CD4-positive, alpha-beta memory T cell (primary cell): Measurements from ENCODE around the gene UBL7. TPM values are rescaled to one million over a fixed set of nuclear protein-coding genes. Genes with fewer than 3 reads are reported as not detected.

Experiments used
- CTCF ChIA-PET: fragments of 350-600 bp; sonication (Branson Sonifier 250); formaldehyde crosslinking; loops from one replicate; lab custom pipeline; 2021; ENCODE audit warnings: inconsistent platforms; ENCODE audit not compliant: partially characterized antibody; lab: Charles Lee
- POLR2A ChIA-PET: fragments of 350-600 bp; sonication (Branson Sonifier 250); formaldehyde crosslinking; loops from one replicate; lab custom pipeline; 2021; ENCODE audit not compliant: partially characterized antibody; lab: Charles Lee
- DNase-seq, 5 donors: peaks; one replicate each; pipeline versions ENCODE4 v3.0.0 to v3.0.0-alpha.2; 2020 to 2022; ENCODE audit warnings: mixed read lengths in 1 of 5
- H3K27ac ChIP-seq: one replicate; pipeline ENCODE4 v1.7.0; 2013; ENCODE audit warnings: low read depth, low read length
- H3K27me3 ChIP-seq: 2 replicates; pipeline ENCODE4 v1.7.0; 2013; ENCODE audit warnings: mild to moderate bottlenecking, low read length, moderate library complexity; ENCODE audit not compliant: insufficient read depth
- H3K36me3 ChIP-seq: 2 replicates; pipeline ENCODE4 v1.7.0; 2013; ENCODE audit warnings: mild to moderate bottlenecking, low read length, moderate library complexity; ENCODE audit not compliant: insufficient read depth
- H3K4me1 ChIP-seq: 2 replicates; pipeline ENCODE4 v1.7.0; 2013; ENCODE audit warnings: mild to moderate bottlenecking, low read length, moderate library complexity; ENCODE audit not compliant: insufficient read depth
- H3K4me3 ChIP-seq, 2 donors: one replicate each; pipeline ENCODE4 v1.7.0; 2013; ENCODE audit warnings: low read length in 2 of 2, mild to moderate bottlenecking in 1 of 2
- H3K9me3 ChIP-seq, 2 donors: one replicate each; pipeline ENCODE4 v1.7.0; 2013; ENCODE audit warnings: low read length in 2 of 2, control low read depth in 1 of 2; ENCODE audit not compliant: control insufficient read depth in 1 of 2
- H3K27ac Mint-ChIP-seq, 7 donors: one replicate each; pipeline ENCODE4 v1.8.0; 2020 to 2021; ENCODE audit warnings: mixed read lengths in 7 of 7, mild to moderate bottlenecking in 6 of 7, inconsistent platforms in 3 of 7, moderate library complexity in 3 of 7
- H3K27me3 Mint-ChIP-seq, 2 donors: one replicate each; pipeline ENCODE4 v1.8.0; 2020 to 2021; ENCODE audit warnings: mixed read lengths in 2 of 2
- H3K36me3 Mint-ChIP-seq, 2 donors: one replicate each; pipeline ENCODE4 v1.8.0; 2020 to 2021; ENCODE audit warnings: mixed read lengths in 2 of 2, inconsistent platforms in 1 of 2, mild to moderate bottlenecking in 1 of 2
- H3K4me1 Mint-ChIP-seq, 4 donors: one replicate each; pipeline ENCODE4 v1.8.0; 2020 to 2021; ENCODE audit warnings: mixed read lengths in 4 of 4, mild to moderate bottlenecking in 1 of 4
- H3K4me3 Mint-ChIP-seq, 8 donors: one replicate each; pipeline ENCODE4 v1.8.0; 2020 to 2021; ENCODE audit warnings: mixed read lengths in 8 of 8, mild to moderate bottlenecking in 7 of 8, moderate library complexity in 6 of 8, inconsistent platforms in 3 of 8
- H3K9me3 Mint-ChIP-seq, 8 donors: one replicate each; pipeline ENCODE4 v1.8.0; 2020 to 2021; ENCODE audit warnings: mixed read lengths in 8 of 8, mild to moderate bottlenecking in 5 of 8, inconsistent platforms in 3 of 8, moderate library complexity in 1 of 8
- intact Hi-C: fragments of 100-400 bp; cut with micrococcal nuclease; formaldehyde crosslinking; loops from one replicate; pipeline ENCODE4 v1.15.1; 2023
- polyA plus RNA-seq, 2 donors: library from polyadenylated mRNA; unstranded; fragments of 300-500 nt; fragmentation: Illumina TruSeq; gene quantifications; one replicate each; pipeline ENCODE4 v1.2.3, GENCODE V29; 2021
- total RNA-seq, 2 experiments: library from RNA; stranded (reverse); gene quantifications; one replicate each; pipeline ENCODE4 v1.2.3, GENCODE V29; 2021

UBL7 gene
- total and polyA plus RNA-seq, 4 experiments from 2014 or later, result 36.4 to 96.5 (median 66.5) TPM

DNA sequence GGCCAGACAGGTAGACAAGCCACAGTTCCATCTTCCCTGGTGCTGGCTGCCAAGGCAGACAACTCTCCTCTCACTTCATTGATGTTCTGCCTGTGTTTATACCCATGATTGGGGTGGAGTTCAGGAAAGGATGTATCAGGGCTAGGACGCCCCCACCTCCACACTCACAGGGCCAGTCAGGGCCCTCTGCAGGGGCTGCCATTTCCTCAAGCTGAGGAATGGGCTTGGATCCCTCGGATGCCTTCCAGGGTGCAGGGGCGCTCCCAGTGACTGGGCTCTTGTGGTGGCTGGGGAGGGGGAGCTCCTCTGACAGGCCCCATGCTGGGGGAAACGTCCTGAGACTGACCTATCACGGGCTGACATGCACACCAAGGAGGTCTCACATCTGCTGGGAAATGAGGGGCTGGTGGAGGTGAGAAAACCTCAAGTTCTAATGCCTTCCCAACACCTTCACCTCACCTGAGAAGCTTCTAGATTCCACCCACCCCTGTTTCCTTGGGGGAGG lies 58.6 kb downstream of the UBL7 start:
- Mint-ChIP-seq H3K4me3 (peak overlapping the region in 6 of 8 donors; percentile 2 to 66 (median 50)), H3K27ac (peak overlapping the region in 6 of 7 donors; percentile 5 to 50 (median 14)), H3K27me3 (no peaks in the 10 kb centered on the region), H3K36me3 (no peaks in the 10 kb centered on the region), H3K4me1 (peaks cover 23 to 41% (median 37%) of the 10 kb centered on the region in 4 donors), H3K9me3 (no peaks in the 10 kb centered on the region)
- Histone ChIP-seq H3K4me3 (no peak overlapping the region), H3K27ac (no peak overlapping the region), H3K27me3 (no peaks in the 10 kb centered on the region), H3K9me3 (no peaks in the 10 kb centered on the region), H3K36me3 (no peaks in the 10 kb centered on the region), H3K4me1 (peaks cover 47% of the 10 kb centered on the region)
- DNase-seq, result no peak
- ChIA-PET POLR2A (interaction anchor here (1.0 to 1.9 kb wide), 4 partner anchors 29 to 58 kb away, joined by 3 to 6 read pairs (median 4); partner anchors contain the start of gene SEMA7A), CTCF (interaction anchor here (1.2 to 2.6 kb wide), 4 partner anchors 24 to 230 kb away, joined by 3 to 8 read pairs (median 6); no protein-coding TSS in a partner anchor)
- intact Hi-C loops, result no loop called here

DNA sequence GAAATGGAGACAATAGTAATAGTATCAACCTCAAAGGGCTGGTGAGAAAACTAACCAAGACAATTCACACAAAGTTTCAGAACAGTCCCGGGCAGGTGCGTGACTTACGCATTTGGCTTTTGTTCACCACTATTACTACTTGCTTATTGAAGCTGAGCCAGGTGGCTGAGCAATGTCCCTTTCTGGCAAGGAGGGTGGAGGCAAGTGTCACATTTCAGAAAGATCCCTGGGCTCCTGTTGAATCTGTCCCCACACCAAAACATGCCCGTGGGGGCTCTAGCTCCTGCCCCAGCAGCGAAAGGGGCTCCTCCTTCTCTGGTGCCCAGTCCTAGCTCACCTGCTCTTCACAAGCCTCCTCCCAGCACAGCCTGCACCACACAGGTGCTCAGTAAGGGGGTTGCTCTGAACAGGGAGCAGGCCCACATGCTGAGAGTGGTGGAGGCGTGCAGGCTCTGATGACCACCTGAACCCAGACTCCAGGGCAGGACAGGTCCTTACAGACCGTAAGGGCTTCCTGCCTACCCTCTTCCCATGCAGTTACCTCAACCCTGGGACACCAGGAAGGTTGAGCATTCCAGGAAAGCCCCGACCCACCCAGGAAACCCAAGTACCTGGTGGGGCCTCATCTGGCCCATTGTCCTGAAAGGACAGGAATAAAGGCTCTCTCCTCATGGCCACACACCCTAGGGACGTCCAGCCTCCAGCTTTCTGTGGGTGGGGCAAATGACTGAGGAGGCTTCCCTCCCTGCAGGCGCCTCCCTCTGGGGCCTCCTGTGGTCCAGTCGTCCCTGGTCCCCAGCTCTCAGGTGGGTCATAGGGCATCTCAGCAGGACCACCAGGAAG lies 59.8 kb downstream of the UBL7 start:
- Mint-ChIP-seq H3K4me3 (peak overlapping the region in 2 of 8 donors; percentile 17 to 20), H3K36me3 (no peaks in the 10 kb centered on the region), H3K9me3 (no peaks in the 10 kb centered on the region), H3K4me1 (peaks cover 23 to 41% (median 37%) of the 10 kb centered on the region in 4 donors), H3K27me3 (no peaks in the 10 kb centered on the region), H3K27ac (peak overlapping the region in 4 of 7 donors; percentile 9 to 76 (median 18))
- DNase-seq, result no peak
- peaks cover 47% of the 10 kb centered on the region for H3K4me1 ChIP-seq
- POLR2A ChIA-PET, result interaction anchor here (0.6 to 2.6 kb wide), 2 partner anchors 8 to 17 kb away, joined by 3 to 10 read pairs; no protein-coding TSS in a partner anchor
- CTCF ChIA-PET, result interaction anchor here (0.6 to 1.4 kb wide), 3 partner anchors 16 to 61 kb away, joined by 3 read pairs; no protein-coding TSS in a partner anchor
- H3K27me3 ChIP-seq, result no peaks in the 10 kb centered on the region
- H3K9me3 ChIP-seq, result no peaks in the 10 kb centered on the region
- H3K36me3 ChIP-seq, result no peaks in the 10 kb centered on the region
- no peak overlapping the region for H3K4me3 ChIP-seq
- H3K27ac ChIP-seq, result no peak overlapping the region
- intact Hi-C loops, result no loop called here

DNA sequence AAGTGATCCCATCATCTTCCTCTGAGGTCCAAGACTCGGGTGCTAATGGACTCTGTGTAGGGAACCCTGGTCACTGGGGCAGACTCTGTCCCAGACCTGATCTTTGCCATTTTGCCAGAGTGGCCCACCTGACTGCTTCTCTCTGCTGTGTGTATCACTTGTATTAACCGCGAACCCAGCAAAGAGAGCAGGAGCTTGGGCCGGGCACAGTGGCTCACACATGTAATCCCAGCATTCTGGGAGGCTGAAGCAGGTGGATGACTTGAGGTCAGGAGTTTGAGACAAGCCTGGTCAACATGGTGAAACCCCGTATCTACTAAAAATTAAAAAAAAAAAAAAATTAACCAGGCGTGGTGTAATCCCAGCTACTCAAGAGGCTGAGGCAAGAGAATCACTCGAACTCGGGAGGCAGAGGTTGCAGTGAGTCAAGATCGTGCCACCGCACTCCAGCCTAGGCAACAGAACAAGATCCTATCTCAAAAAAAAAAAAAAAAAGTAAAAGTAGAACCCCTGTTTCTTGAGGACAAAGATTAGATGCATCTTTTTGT lies 60.6 kb downstream of the UBL7 start:
- Histone ChIP-seq H3K27ac (no peak overlapping the region), H3K36me3 (no peaks in the 10 kb centered on the region), H3K9me3 (no peaks in the 10 kb centered on the region), H3K27me3 (no peaks in the 10 kb centered on the region), H3K4me3 (no peak overlapping the region), H3K4me1 (peaks cover 47% of the 10 kb centered on the region)
- ChIA-PET CTCF (interaction anchor here (0.7 to 1.4 kb wide), 2 partner anchors 15 to 24 kb away, joined by 3 read pairs; no protein-coding TSS in a partner anchor), POLR2A (interaction anchor here (0.6 to 2.6 kb wide), 3 partner anchors 9 to 60 kb away, joined by 3 to 10 read pairs (median 3); partner anchors contain the start of gene UBL7)
- DNase-seq, result no peak
- Mint-ChIP-seq H3K27ac (peak overlapping the region in 3 of 7 donors; percentile 13 to 46 (median 22)), H3K27me3 (no peaks in the 10 kb centered on the region), H3K9me3 (no peaks in the 10 kb centered on the region), H3K4me3 (peak overlapping the region in 1 of 8 donors; percentile 20), H3K36me3 (no peaks in the 10 kb centered on the region), H3K4me1 (peaks cover 23 to 41% (median 37%) of the 10 kb centered on the region in 4 donors)
- intact Hi-C loops, result no loop called here

DNA sequence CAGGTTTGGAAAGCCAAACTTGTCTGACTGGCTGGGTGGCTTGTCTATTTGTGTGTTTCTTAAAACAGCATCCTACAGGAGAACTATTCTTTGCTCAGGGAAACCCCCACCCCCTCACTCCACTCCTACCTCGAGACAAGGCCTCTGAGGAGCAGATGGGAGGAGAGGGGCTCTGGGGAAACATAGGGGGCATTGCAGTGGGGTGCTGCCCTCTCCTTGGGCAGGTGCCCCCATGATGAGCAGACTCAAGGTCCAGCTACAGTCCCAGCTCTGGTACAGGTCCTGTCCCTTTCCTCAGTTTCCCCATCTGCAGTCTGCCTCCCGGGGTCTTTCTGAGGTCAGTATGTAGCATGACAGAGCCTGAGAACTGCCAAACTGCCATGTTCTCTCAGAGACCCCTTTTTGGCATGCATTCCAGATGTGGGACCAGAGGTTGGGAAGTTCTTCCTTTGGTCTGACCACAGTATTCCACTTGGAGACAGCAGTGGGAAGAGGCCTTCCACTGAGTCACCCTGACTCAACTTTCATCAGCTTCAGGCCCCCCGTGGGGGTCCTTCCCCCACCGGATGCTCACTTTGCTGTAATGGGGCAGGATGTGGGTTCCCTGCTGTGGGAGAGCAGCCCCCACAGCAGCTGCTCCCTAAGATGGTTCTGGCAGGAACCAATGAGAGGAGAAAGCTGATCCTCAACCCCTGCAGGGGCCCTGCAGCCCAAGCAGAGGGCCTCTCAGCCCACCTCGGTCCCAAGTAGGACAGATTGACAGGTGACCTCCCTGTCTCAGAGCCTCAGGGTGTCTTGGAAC lies 61.2 kb downstream of the UBL7 start:
- H3K9me3 ChIP-seq, result no peaks in the 10 kb centered on the region
- no peak overlapping the region for H3K4me3 ChIP-seq
- Mint-ChIP-seq H3K27ac (no peak overlapping the region), H3K4me1 (peaks cover 23 to 41% (median 37%) of the 10 kb centered on the region in 4 donors), H3K27me3 (no peaks in the 10 kb centered on the region), H3K4me3 (no peak overlapping the region), H3K36me3 (no peaks in the 10 kb centered on the region), H3K9me3 (no peaks in the 10 kb centered on the region)
- no peaks in the 10 kb centered on the region for H3K36me3 ChIP-seq
- H3K27ac ChIP-seq, result no peak overlapping the region
- ChIA-PET CTCF (interaction anchor here (0.7 to 1.3 kb wide), 2 partner anchors 15 to 17 kb away, joined by 3 to 6 read pairs; no protein-coding TSS in a partner anchor), POLR2A (interaction anchor here (1.2 to 2.6 kb wide), 2 partner anchors 15 to 61 kb away, joined by 3 to 10 read pairs; partner anchors contain the start of gene UBL7)
- no peaks in the 10 kb centered on the region for H3K27me3 ChIP-seq
- peaks cover 47% of the 10 kb centered on the region for H3K4me1 ChIP-seq
- intact Hi-C loops, result no loop called here
- DNase-seq, result peak in 1 of 5 donors; percentile 5

DNA sequence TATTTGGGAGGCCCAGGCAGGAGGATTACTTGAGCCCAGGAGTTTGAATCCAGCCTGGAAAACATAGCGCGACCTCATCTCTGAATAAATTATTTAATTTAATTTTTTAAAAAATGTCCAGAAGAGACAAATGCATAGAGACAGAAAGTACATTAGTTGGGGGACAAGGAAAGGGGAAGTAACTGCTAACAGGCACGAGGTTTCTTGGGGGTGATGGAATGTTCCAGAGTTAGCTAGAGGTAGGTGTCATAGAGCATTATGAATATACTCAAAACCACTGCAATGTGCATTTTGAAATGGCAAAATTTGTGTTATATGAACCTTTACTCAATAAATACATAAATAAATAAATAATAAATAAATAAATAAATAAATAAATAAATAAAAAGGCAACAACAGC lies 61.9 kb downstream of the UBL7 start:
- ChIA-PET CTCF (interaction anchor here (1.3 kb wide), 1 partner anchor 17 kb away, joined by 6 read pairs; no protein-coding TSS in a partner anchor), POLR2A (interaction anchor here (2.6 kb wide), 1 partner anchor 15 kb away, joined by 10 read pairs; no protein-coding TSS in a partner anchor)
- Mint-ChIP-seq H3K27me3 (no peaks in the 10 kb centered on the region), H3K9me3 (no peaks in the 10 kb centered on the region), H3K36me3 (no peaks in the 10 kb centered on the region), H3K27ac (no peak overlapping the region), H3K4me1 (peaks cover 23 to 41% (median 37%) of the 10 kb centered on the region in 4 donors), H3K4me3 (no peak overlapping the region)
- H3K4me3 ChIP-seq, result no peak overlapping the region
- no peak for DNase-seq
- H3K36me3 ChIP-seq, result no peaks in the 10 kb centered on the region
- H3K9me3 ChIP-seq, result no peaks in the 10 kb centered on the region
- intact Hi-C loops, result no loop called here
- no peaks in the 10 kb centered on the region for H3K27me3 ChIP-seq
- H3K4me1 ChIP-seq, result peaks cover 47% of the 10 kb centered on the region
- H3K27ac ChIP-seq, result no peak overlapping the region

DNA sequence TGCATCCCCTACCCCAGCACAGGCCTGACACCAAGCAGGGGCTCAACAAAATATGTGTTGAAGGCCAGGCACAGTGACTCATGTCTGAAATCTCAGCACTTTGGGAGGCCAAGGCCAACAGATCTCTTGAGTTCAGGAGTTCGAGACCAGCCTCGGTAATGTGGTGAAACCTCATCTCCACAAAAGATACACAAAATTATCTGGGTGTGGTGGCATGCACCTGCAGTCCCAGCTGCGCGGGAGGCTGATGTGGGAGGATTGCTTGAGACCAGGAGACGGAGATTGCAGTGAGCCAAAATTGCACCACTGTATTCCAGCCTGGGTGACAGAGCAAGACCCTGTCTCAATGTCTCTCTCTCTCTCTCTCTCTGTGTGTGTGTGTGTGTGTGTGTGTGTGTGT lies 62.8 kb downstream of the UBL7 start:
- POLR2A ChIA-PET, result interaction anchor here (2.6 kb wide), 1 partner anchor 14 kb away, joined by 10 read pairs; no protein-coding TSS in a partner anchor
- intact Hi-C loops, result no loop called here
- Mint-ChIP-seq H3K27me3 (no peaks in the 10 kb centered on the region), H3K4me1 (peaks cover 22 to 33% (median 32%) of the 10 kb centered on the region in 4 donors), H3K27ac (peak overlapping the region in 2 of 7 donors; percentile 47 to 88), H3K36me3 (no peaks in the 10 kb centered on the region), H3K4me3 (no peak overlapping the region), H3K9me3 (no peaks in the 10 kb centered on the region)
- Histone ChIP-seq H3K9me3 (no peaks in the 10 kb centered on the region), H3K4me3 (no peak overlapping the region), H3K36me3 (no peaks in the 10 kb centered on the region), H3K4me1 (peaks cover 38% of the 10 kb centered on the region), H3K27me3 (no peaks in the 10 kb centered on the region), H3K27ac (no peak overlapping the region)
- DNase-seq, result no peak
- CTCF ChIA-PET, result no interaction called here
